GM06990 (cell line): ENCODE measurements around the gene PPY.
"Not testable (repeated sequence)": the region's sequence is repeated elsewhere in the genome, so short reads cannot be mapped to it uniquely, and the experiment has no call there.

ENCODE experiments used
- DNase-seq: peaks from one replicate; pipeline ENCODE4 v3.0.0-alpha.2; 2011; ENCODE audit not compliant: insufficient read length; ENCODE audit errors: extremely low read depth
- H3K27me3 ChIP-seq: replicated peaks from 2 replicates; pipeline ENCODE4 v1.6.0; 2011; ENCODE audit warnings: low read length; ENCODE audit not compliant: control insufficient read depth, insufficient read depth
- H3K36me3 ChIP-seq: 2 replicates; pipeline ENCODE4 v1.5.1; 2011; ENCODE audit warnings: low read length; ENCODE audit not compliant: control insufficient read depth, insufficient read depth
- H3K4me3 ChIP-seq: replicated peaks from 2 replicates; pipeline ENCODE4 v1.5.1; 2011; ENCODE audit warnings: low read depth, mild to moderate bottlenecking, control low read depth, low read length
- CTCF ChIP-seq: IDR thresholded peaks from 2 replicates; pipeline ENCODE4 v1.5.1; 2011; ENCODE audit warnings: low read length, control low read depth, mild to moderate bottlenecking, inconsistent platforms; ENCODE audit not compliant: insufficient read depth, poor library complexity, severe bottlenecking

Gene PPY

GRCh38 chr17:43932923-43933322 lies 9.4 kb downstream of the PPY start:
- Histone ChIP-seq H3K27me3 (no peaks in the 10 kb centered on the region; the same call in 1 of the 2 replicates), H3K4me3 (no peak overlapping the region), H3K36me3 (no peaks in the 10 kb centered on the region)
- no peak for TF ChIP-seq CTCF
- no peak for DNase-seq

GRCh38 chr17:43932357-43932756 lies 9.9 kb downstream of the PPY start:
- no peak for DNase-seq
- no peak overlapping the region for H3K4me3 ChIP-seq
- no peaks in the 10 kb centered on the region for H3K36me3 ChIP-seq
- no peak for TF ChIP-seq CTCF
- H3K27me3 ChIP-seq, result no peaks in the 10 kb centered on the region; the same call in 1 of the 2 replicates

GRCh38 chr17:43931062-43931571 lies 11.2 kb downstream of the PPY start:
- Histone ChIP-seq H3K27me3 (no peaks in the 10 kb centered on the region; the same call in 1 of the 2 replicates), H3K4me3 (no peak overlapping the region), H3K36me3 (no peaks in the 10 kb centered on the region)
- TF ChIP-seq CTCF, result no peak
- DNase-seq, result no peak

GRCh38 chr17:43928609-43929008 lies 13.7 kb downstream of the PPY start:
- H3K27me3 ChIP-seq, result no peaks in the 10 kb centered on the region; the same call in 1 of the 2 replicates
- H3K4me3 ChIP-seq, result no peak overlapping the region
- H3K36me3 ChIP-seq, result no peaks in the 10 kb centered on the region
- TF ChIP-seq CTCF, result no peak
- DNase-seq, result no peak

GRCh38 chr17:43927929-43928328 lies 14.3 kb downstream of the PPY start:
- H3K4me3 ChIP-seq, H3K36me3 ChIP-seq, H3K27me3 ChIP-seq, DNase-seq: not testable (repeated sequence)

- DNase-seq, result no peak
These were observed 15.0 kb downstream of the PPY start for GRCh38 chr17:43927060-43927864.

More at GRCh38 chr17:43927060-43927864, 15.0 kb downstream of the PPY start:
- Histone ChIP-seq H3K4me3 (no peak overlapping the region), H3K36me3 (no peaks in the 10 kb centered on the region), H3K27me3 (no peaks in the 10 kb centered on the region; the same call in 1 of the 2 replicates)
- TF ChIP-seq CTCF, result no peak
